OCI-LY3 (cell line): ENCODE data around the gene NOD2.

Experiments used
- H2AFZ ChIP-seq: fragments of 200-600, 300-600 bp; shearing (Covaris generic); 2 replicates; pipeline ENCODE4 v1.6.0; 2014; ENCODE audit warnings: antibody characterized with exemption, low read depth, low read length
- H3K27ac ChIP-seq: fragments of 200-600, 300-600 bp; sonication (generic); 2 replicates; pipeline ENCODE4 v1.5.1; 2014; ENCODE audit warnings: mild to moderate bottlenecking, low read length, moderate library complexity, mixed read lengths
- H3K27me3 ChIP-seq: fragments of 200-600, 300-600 bp; sonication (generic); 2 replicates; pipeline ENCODE4 v1.6.1; 2014; ENCODE audit warnings: low read depth, low read length, mixed read lengths
- H3K36me3 ChIP-seq: fragments of 200-600, 300-600 bp; sonication (generic); replicated peaks from 2 replicates; pipeline ENCODE3; 2014; ENCODE audit warnings: low read depth, low read length, mixed read lengths
- H3K4me1 ChIP-seq: fragments of 300-600, 200-600 bp; sonication (generic); 2 replicates; pipeline ENCODE4 v1.6.1; 2014; ENCODE audit warnings: low read length, mixed read lengths
- H3K4me2 ChIP-seq: fragments of 200-600, 300-600 bp; sonication (generic); 2 replicates; pipeline ENCODE4 v1.6.1; 2014; ENCODE audit warnings: low read length, mixed read lengths
- H3K4me3 ChIP-seq: fragments of 300-600, 200-600 bp; sonication (generic); 2 replicates; pipeline ENCODE4 v1.5.1; 2014; ENCODE audit warnings: antibody characterized with exemption, mild to moderate bottlenecking, low read length, moderate library complexity
- H3K79me2 ChIP-seq: fragments of 300-600, 200-600 bp; shearing (Covaris generic); 2 replicates; pipeline ENCODE4 v1.6.1; 2014; ENCODE audit warnings: mild to moderate bottlenecking, low read length, mixed read lengths
- H3K9ac ChIP-seq: fragments of 300-600, 200-600 bp; shearing (Covaris generic); 2 replicates; pipeline ENCODE4 v1.6.0; 2014; ENCODE audit warnings: mild to moderate bottlenecking, low read length, moderate library complexity
- H3K9me3 ChIP-seq: fragments of 200-600, 300-600 bp; shearing (Covaris generic); 2 replicates; pipeline ENCODE4 v1.6.1; 2014; ENCODE audit warnings: low read length, mixed read lengths; ENCODE audit not compliant: insufficient read depth
- H4K20me1 ChIP-seq: fragments of 200-600, 300-600 bp; sonication (generic); 2 replicates; pipeline ENCODE4 v1.6.1; 2016; ENCODE audit warnings: low read length, mixed read lengths; ENCODE audit not compliant: insufficient read depth
- CTCF ChIP-seq: fragments of 200-600, 300-600 bp; sonication (generic); IDR thresholded peaks from 2 replicates; pipeline ENCODE4 v1.5.1; 2014; ENCODE audit warnings: antibody characterized with exemption, low read length, low read depth
- EZH2phosphoT487 ChIP-seq: fragments of 200-600 bp; shearing (Covaris generic); IDR thresholded peaks from 2 replicates; pipeline ENCODE4 v1.6.1; 2018; ENCODE audit warnings: antibody characterized with exemption, mixed run types, low read depth

NOD2 gene

DNA sequence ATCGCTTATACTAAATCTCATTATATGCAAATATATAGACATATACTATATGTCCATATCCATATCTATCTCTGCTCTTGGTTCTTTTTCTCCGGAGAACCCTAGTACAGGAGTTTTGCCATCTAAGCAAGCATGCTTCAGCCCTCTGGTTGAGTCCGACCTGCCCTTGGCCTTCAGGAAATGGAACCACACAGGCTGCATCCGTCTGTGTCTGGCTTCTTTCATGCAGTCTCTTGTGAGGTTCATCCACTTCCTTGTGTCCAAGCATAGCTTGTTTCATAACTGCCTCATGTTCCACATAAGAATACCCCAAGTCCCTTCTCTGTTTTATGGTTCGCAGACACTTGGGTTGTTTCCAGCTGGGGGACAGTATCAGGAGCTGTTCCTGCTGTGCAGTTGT is 29.1 kb upstream of the NOD2 start:
- peaks cover 9% of the 10 kb centered on the region; the same call in 1 of the 2 replicates for H3K4me1 ChIP-seq
- no peaks in the 10 kb centered on the region for H3K9me3 ChIP-seq
- no peak overlapping the region for H3K27ac ChIP-seq
- no peak overlapping the region for H3K4me2 ChIP-seq
- H3K36me3 ChIP-seq = no peaks in the 10 kb centered on the region
- no peak overlapping the region for H2AFZ ChIP-seq
- no peaks in the 10 kb centered on the region for H3K27me3 ChIP-seq
- H3K4me3 ChIP-seq = no peak overlapping the region
- no peaks in the 10 kb centered on the region for H4K20me1 ChIP-seq
- no peaks in the 10 kb centered on the region for H3K79me2 ChIP-seq
- no peak for TF ChIP-seq CTCF
- TF ChIP-seq EZH2phosphoT487 = no peak
- no peak overlapping the region for H3K9ac ChIP-seq

DNA sequence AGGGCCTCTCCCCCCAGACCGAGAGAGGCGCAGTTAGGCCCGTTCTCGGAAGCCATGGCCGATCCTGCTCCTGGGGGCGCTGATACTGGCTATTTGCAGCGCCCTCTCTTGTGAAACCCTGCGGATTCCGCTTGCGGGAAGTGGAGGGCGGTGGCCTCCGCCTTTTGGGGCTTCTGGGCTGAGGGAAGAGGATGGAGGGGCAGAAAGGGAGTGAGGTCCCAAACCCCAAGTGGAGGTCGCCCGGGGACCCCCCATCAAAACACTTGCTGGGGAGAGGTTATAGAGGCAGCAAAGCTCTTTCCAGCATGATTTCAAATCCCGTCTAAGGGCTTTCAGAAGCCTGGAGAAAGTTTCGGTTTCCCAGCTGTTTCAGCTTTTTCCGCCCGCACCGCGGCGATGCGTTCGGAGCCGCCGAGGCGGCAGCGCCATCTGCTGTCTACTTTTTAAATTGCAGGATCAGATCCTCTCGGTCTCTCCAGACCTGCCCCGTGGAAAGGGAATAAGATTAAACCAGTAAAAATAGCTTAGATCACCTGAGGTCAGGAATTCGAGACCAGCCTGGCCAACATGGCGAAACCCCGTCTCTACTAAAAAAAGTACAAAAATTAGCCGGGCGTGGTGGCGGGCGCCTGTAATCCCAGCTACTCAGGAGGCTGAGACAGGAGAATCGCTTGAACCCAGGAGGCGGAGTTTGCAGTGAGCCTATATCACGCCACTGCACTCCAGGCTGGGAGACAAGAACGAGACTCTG is 28.1 kb upstream of the NOD2 start:
- TF ChIP-seq EZH2phosphoT487 = no peak
- peak; percentile 77 for TF ChIP-seq CTCF
- H3K36me3 ChIP-seq = no peaks in the 10 kb centered on the region
- H3K4me2 ChIP-seq = peak overlapping the region; percentile 69
- no peak overlapping the region for H3K9ac ChIP-seq
- H4K20me1 ChIP-seq = no peaks in the 10 kb centered on the region
- no peaks in the 10 kb centered on the region for H3K9me3 ChIP-seq
- H3K79me2 ChIP-seq = no peaks in the 10 kb centered on the region
- H3K27ac ChIP-seq = no peak overlapping the region
- 0 out of 2 replicates have a peak overlapping the region, but pooled peaks have one; percentile 47 for H2AFZ ChIP-seq
- peak overlapping the region; percentile 53 for H3K4me3 ChIP-seq
- peaks cover 9% of the 10 kb centered on the region; the same call in 1 of the 2 replicates for H3K4me1 ChIP-seq
- H3K27me3 ChIP-seq = no peaks in the 10 kb centered on the region

- Histone ChIP-seq H3K4me3 (no peak overlapping the region), H4K20me1 (no peaks in the 10 kb centered on the region), H3K4me2 (no peak overlapping the region), H3K4me1 (peaks cover 9% of the 10 kb centered on the region; the same call in 1 of the 2 replicates), H3K9ac (no peak overlapping the region), H3K27me3 (no peaks in the 10 kb centered on the region), H3K9me3 (peaks cover 9% of the 10 kb centered on the region; the same call in 1 of the 2 replicates), H3K79me2 (no peaks in the 10 kb centered on the region), H3K27ac (no peak overlapping the region), H2AFZ (no peak overlapping the region), H3K36me3 (peaks cover 9% of the 10 kb centered on the region)
- TF ChIP-seq CTCF = no peak
- no peak for TF ChIP-seq EZH2phosphoT487
Observed at GRCh38 chr16:50666658-50667496, 26.5 kb upstream of the NOD2 start.
